Adrenal gland (tissue), 12 donors: ENCODE measurements around the gene RPL28. TPM values are rescaled to one million over a fixed set of nuclear protein-coding genes. Genes with fewer than 3 reads are reported as not detected.

Experiments
- DNase-seq, 7 donors: peaks; one replicate each; pipeline ENCODE4 v3.0.0-alpha.2; 2019 to 2020
- H3K27ac ChIP-seq, 5 donors: fragments of 200-600 bp; sonication (generic) in 4 of 5; 1 replicate in 3 of 5; 2 replicates in 2 of 5; pipeline versions ENCODE4 v1.5.1 to v1.8.0; 2016 to 2020; ENCODE audit warnings: mild to moderate bottlenecking in 1 of 5
- H3K27me3 ChIP-seq: fragments of 200-600 bp; 2 replicates; pipeline ENCODE4 v1.8.0; 2021
- H3K36me3 ChIP-seq, 2 donors: fragments of 200-600 bp; replicated peaks in 1 of 2; 1 replicate in 1 of 2; 2 replicates in 1 of 2; pipeline versions ENCODE4 v1.5.1 to v1.8.0; 2018 to 2022
- H3K4me1 ChIP-seq, 2 donors: fragments of 200-600 bp; replicated peaks in 1 of 2; 1 replicate in 1 of 2; 2 replicates in 1 of 2; pipeline versions ENCODE4 v1.5.1 to v1.8.0; 2018 to 2021
- H3K4me3 ChIP-seq, 4 donors: fragments of 200-600 bp; sonication (generic) in 3 of 4; one replicate each; pipeline ENCODE4 v1.5.1; 2016 to 2018
- H3K9me3 ChIP-seq, 3 donors: fragments of 200-600 bp; sonication (generic) in 1 of 3; replicated peaks in 1 of 3; 1 replicate in 2 of 3; 2 replicates in 1 of 3; pipeline versions ENCODE4 v1.5.1 to v1.8.0; 2016 to 2021
- CTCF ChIP-seq, 6 experiments: fragments of 450-650 bp in 4 of 6; fragments of 200-600 bp in 2 of 6; sonication (generic) in 1 of 6; IDR thresholded peaks; 1 replicate in 5 of 6; 2 replicates in 1 of 6; pipeline versions ENCODE4 v1.5.1 to v1.8.0; 2016 to 2021; ENCODE audit warnings: antibody characterized with exemption in 6 of 6, mild to moderate bottlenecking in 2 of 6, moderate library complexity in 1 of 6
- POLR2A ChIP-seq, 2 donors: fragments of 450-650 bp; IDR thresholded peaks; one replicate each; pipeline ENCODE4 v1.6.1; 2017; ENCODE audit warnings: antibody characterized with exemption in 2 of 2, mild to moderate bottlenecking in 2 of 2, moderate library complexity in 1 of 2
- WGBS, 4 donors: extraction: QIAGEN DNeasy Blood & Tissue Kit in 2 of 4; methylation state at CpG; one replicate each; pipeline versions ENCODE4 v1.1.5 to v1.1.7; 2013 to 2017; 5-methylcytosine and 5-hydroxymethylcytosine counted together
- intact Hi-C, 2 donors: fragments of 100-400 bp; cut with DNase I; formaldehyde crosslinking; loops; one replicate each; pipeline versions ENCODE4 v1.14.1 to v1.15.0; 2022 to 2023
- polyA plus RNA-seq, 3 donors: library from polyadenylated mRNA; stranded (reverse); fragments of 200-250 nt in 2 of 3; fragments of 350-450 nt in 1 of 3; fragmentation: Illumina TruSeq in 1 of 3; extraction: RNeasy Lipid Tissue Mini Kit (QIAGEN cat#74804) in 1 of 3; gene quantifications; one replicate each; pipeline ENCODE4 v1.2.3, GENCODE V29; 2013 to 2014
- total RNA-seq, 9 donors: library from RNA; depleted of rRNA in 4 of 9; stranded (reverse); fragments of >200 nt in 4 of 9; fragments of 120-200 nt in 1 of 9; fragmentation: NEBNext Ultra II Directional in 1 of 9; extraction: Animal tissue kit (Norgen Biotek cat#: 25700) in 1 of 9; gene quantifications; one replicate each; pipeline versions ENCODE4 v1.1.0 to v1.2.4, GENCODE V29; 2013 to 2023
- donor health status: healthy with polysubstance abuse.
- donor health status: Bipolar disorder and iron deficiency.
- donor health status: DM: yes; HTN: yes; CAD: no.
- donor health status: DM: no; HTN: no; CAD: no.
- donor health status: DM: no; HTN: no; CAD: no.
- donor health status: DM: yes; HTN: yes; CAD: no.

The RPL28 gene
- total and polyA plus RNA-seq, 12 donors, result 194 to 2,804 (median 1,045) TPM

GRCh38 chr19:55382013-55382412 lies 3.7 kb upstream of the RPL28 start:
- H3K9me3 ChIP-seq, result no peaks in the 10 kb centered on the region
- H3K27ac ChIP-seq, result no peak overlapping the region
- TF ChIP-seq CTCF (IDR thresholded peaks at IDR 0.05) (no peak), POLR2A (IDR thresholded peaks at IDR 0.05) (no peak)
- peaks cover 18 to 19% of the 10 kb centered on the region in 2 donors for H3K4me1 ChIP-seq
- no peak for DNase-seq
- no peak overlapping the region for H3K4me3 ChIP-seq
- H3K27me3 ChIP-seq, result no peaks in the 10 kb centered on the region
- H3K36me3 ChIP-seq, result peaks cover 0 to 1% of the 10 kb centered on the region in 2 donors
- intact Hi-C loops, result loop anchor here in 1 of 2 donors (5.0 kb wide), 1 partner anchor 80 kb away; no protein-coding TSS in a partner anchor
- WGBS, 4 donors, result 96 to 99% (median 97%) methylated on average over 5 of the region's 5 CpGs

GRCh38 chr19:55382522-55383054 lies 3.1 kb upstream of the RPL28 start:
- no peak for TF ChIP-seq CTCF (IDR thresholded peaks at IDR 0.05)
- TF ChIP-seq POLR2A (IDR thresholded peaks at IDR 0.05), result no peak

DNA sequence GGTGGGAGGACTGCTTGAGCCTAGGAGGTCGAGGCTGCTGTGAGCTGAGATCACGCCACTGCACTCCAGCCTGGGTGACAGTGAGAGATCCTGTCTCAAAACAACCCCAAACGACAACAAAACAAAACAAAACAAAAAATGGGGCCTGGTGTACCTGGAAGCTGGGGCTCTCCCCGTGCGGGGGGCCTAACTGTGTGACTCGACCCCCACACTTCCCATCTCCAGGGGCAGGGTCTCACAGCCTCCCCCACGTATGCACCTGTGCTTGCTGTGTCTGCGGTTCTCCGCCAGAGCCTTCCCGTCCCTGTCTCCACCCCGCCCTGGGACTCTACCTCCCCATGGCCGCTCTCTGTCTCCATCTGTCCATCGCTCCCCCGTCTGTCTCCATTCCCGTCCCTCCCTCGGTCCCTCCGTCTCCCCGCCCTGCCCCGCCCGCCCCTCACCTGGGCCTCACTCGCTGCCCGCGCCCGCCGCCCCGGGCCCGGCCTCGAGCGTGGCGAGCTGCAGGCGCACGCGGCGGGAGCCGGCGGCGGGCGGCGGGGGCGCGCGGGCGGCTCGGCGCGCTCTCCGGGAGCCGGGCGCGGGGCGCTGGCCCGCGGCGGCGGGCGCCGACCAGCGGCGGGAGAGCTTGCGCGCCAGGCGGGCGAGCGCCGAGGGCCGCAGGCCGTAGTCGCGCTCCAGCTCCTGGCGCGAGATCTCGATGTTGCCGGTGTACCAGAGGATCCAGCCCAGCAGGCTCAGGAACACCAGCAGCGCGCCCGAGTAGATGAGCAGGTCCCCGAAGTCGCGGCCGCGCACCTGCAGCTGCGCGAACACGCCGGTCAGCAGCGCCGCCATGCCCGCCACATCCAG lies 2.2 kb upstream of the RPL28 start:
- Histone ChIP-seq H3K4me3 (peak overlapping the region in 1 of 4 donors; percentile 85), H3K9me3 (no peaks in the 10 kb centered on the region), H3K27ac (peak overlapping the region in 3 of 5 donors; percentile 87 to 96 (median 95)), H3K4me1 (peaks cover 30 to 33% of the 10 kb centered on the region in 2 donors), H3K36me3 (peaks cover 0 to 16% of the 10 kb centered on the region in 2 donors), H3K27me3 (no peaks in the 10 kb centered on the region)
- TF ChIP-seq CTCF (IDR thresholded peaks at IDR 0.05), result peak in 2 of 6 experiments; percentile 20 to 38
- peak; percentile 45 to 67 for TF ChIP-seq POLR2A (IDR thresholded peaks at IDR 0.05)
- WGBS, 4 donors, result 4 to 21% (median 6%) methylated on average over 13 to 88 of the region's 88 CpGs
- DNase-seq, result peak; percentile 49 to 84 (median 71)
- intact Hi-C loops, result loop anchor here in 1 of 2 donors (5.0 kb wide), 1 partner anchor 81 kb away; no protein-coding TSS in a partner anchor

More at GRCh38 chr19:55382522-55383054, 3.1 kb upstream of the RPL28 start:
- no peaks in the 10 kb centered on the region for H3K9me3 ChIP-seq
- intact Hi-C loops, result loop anchor here in 1 of 2 donors (5.0 kb wide), 1 partner anchor 80 kb away; no protein-coding TSS in a partner anchor
- WGBS, 4 donors, result 98 to 100% (median 100%) methylated on average over 3 of the region's 3 CpGs
- H3K27ac ChIP-seq, result no peak overlapping the region
- H3K4me3 ChIP-seq, result no peak overlapping the region
- DNase-seq, result no peak
- H3K27me3 ChIP-seq, result no peaks in the 10 kb centered on the region
- peaks cover 24 to 25% of the 10 kb centered on the region in 2 donors for H3K4me1 ChIP-seq
- H3K36me3 ChIP-seq, result peaks cover 0 to 7% of the 10 kb centered on the region in 2 donors
